CD14-positive monocyte (primary cell): Measurements from ENCODE around the gene ZNF536. TPM values are rescaled to one million over a fixed set of nuclear protein-coding genes. Genes with fewer than 3 reads are reported as not detected.

Experiments
- DNase-seq, 3 donors: peaks; one replicate each; pipeline ENCODE4 v3.0.0-alpha.2; 2011 to 2022
- H2AFZ ChIP-seq: 2 replicates; pipeline ENCODE4 v1.6.0; 2012; ENCODE audit warnings: mild to moderate bottlenecking, low read depth, low read length, inconsistent platforms; ENCODE audit not compliant: insufficient read depth, poor library complexity, severe bottlenecking
- H3K27ac ChIP-seq, 2 donors: 1 replicate in 1 of 2; 2 replicates in 1 of 2; pipeline ENCODE4 v1.5.1; 2012 to 2013; ENCODE audit warnings: low read length in 2 of 2, control low read depth in 1 of 2, inconsistent platforms in 1 of 2, low read depth in 1 of 2, mild to moderate bottlenecking in 1 of 2
- H3K27me3 ChIP-seq, 2 donors: one replicate each; pipeline versions ENCODE4 v1.6.0 to v1.6.1; 2011 to 2013; ENCODE audit warnings: low read length in 2 of 2; ENCODE audit not compliant: control insufficient read depth in 2 of 2, insufficient read depth in 2 of 2
- H3K36me3 ChIP-seq, 2 donors: replicated peaks in 1 of 2; 1 replicate in 1 of 2; 2 replicates in 1 of 2; pipeline versions ENCODE4 v1.5.1 to v1.6.1; 2012 to 2013; ENCODE audit warnings: low read length in 2 of 2, control low read depth in 1 of 2, inconsistent platforms in 1 of 2, mild to moderate bottlenecking in 1 of 2; ENCODE audit not compliant: insufficient read depth in 2 of 2, control insufficient read depth in 1 of 2
- H3K4me1 ChIP-seq, 2 donors: 1 replicate in 1 of 2; 2 replicates in 1 of 2; pipeline versions ENCODE4 v1.5.1 to v1.6.1; 2012 to 2013; ENCODE audit warnings: low read length in 2 of 2, control low read depth in 1 of 2, inconsistent platforms in 1 of 2, mild to moderate bottlenecking in 1 of 2, moderate library complexity in 1 of 2; ENCODE audit not compliant: insufficient read depth in 2 of 2, control insufficient read depth in 1 of 2
- H3K4me2 ChIP-seq: replicated peaks from 2 replicates; pipeline ENCODE3; 2012; ENCODE audit warnings: low read length, moderate library complexity, mild to moderate bottlenecking; ENCODE audit not compliant: poor library complexity, severe bottlenecking; ENCODE audit errors: extremely low read depth
- H3K4me3 ChIP-seq, 3 experiments: fragments of 200-600 bp in 1 of 3; sonication (generic) in 1 of 3; replicated peaks in 1 of 3; 1 replicate in 2 of 3; 2 replicates in 1 of 3; pipeline ENCODE4 v1.5.1; 2011 to 2013; ENCODE audit warnings: low read length in 3 of 3, mild to moderate bottlenecking in 3 of 3, control low read depth in 2 of 3, low read depth in 2 of 3, inconsistent platforms in 1 of 3, moderate library complexity in 1 of 3
- H3K79me2 ChIP-seq: 2 replicates; pipeline ENCODE4 v1.6.0; 2012; ENCODE audit warnings: mild to moderate bottlenecking, control low read depth, inconsistent platforms, low read length, moderate library complexity; ENCODE audit not compliant: insufficient read depth
- H3K9ac ChIP-seq: 2 replicates; pipeline ENCODE4 v1.6.0; 2017; ENCODE audit warnings: low read length, mild to moderate bottlenecking; ENCODE audit not compliant: insufficient read depth, poor library complexity, severe bottlenecking
- H3K9me3 ChIP-seq, 2 donors: replicated peaks in 1 of 2; 1 replicate in 1 of 2; 2 replicates in 1 of 2; pipeline versions ENCODE4 v1.5.1 to v1.6.1; 2012 to 2013; ENCODE audit warnings: low read length in 2 of 2, control low read depth in 1 of 2; ENCODE audit not compliant: control insufficient read depth in 1 of 2, insufficient read depth in 1 of 2
- H4K20me1 ChIP-seq: 2 replicates; pipeline ENCODE4 v1.6.0; 2012; ENCODE audit warnings: mild to moderate bottlenecking, low read length, control low read depth, moderate library complexity; ENCODE audit not compliant: insufficient read depth
- H3K27ac Mint-ChIP-seq, 7 donors: one replicate each; pipeline ENCODE4 v1.8.0; 2020; ENCODE audit warnings: mild to moderate bottlenecking in 7 of 7, mixed read lengths in 7 of 7, moderate library complexity in 6 of 7, inconsistent platforms in 2 of 7
- H3K27me3 Mint-ChIP-seq, 3 donors: one replicate each; pipeline ENCODE4 v1.8.0; 2021 to 2022; ENCODE audit warnings: low read depth in 3 of 3, mild to moderate bottlenecking in 3 of 3, mixed read lengths in 3 of 3, moderate library complexity in 3 of 3, inconsistent platforms in 1 of 3
- H3K36me3 Mint-ChIP-seq, 2 donors: one replicate each; pipeline ENCODE4 v1.8.0; 2020; ENCODE audit warnings: mixed read lengths in 2 of 2, inconsistent platforms in 1 of 2, mild to moderate bottlenecking in 1 of 2
- H3K4me1 Mint-ChIP-seq: one replicate; pipeline ENCODE4 v1.8.0; 2020; ENCODE audit warnings: mild to moderate bottlenecking, mixed read lengths
- H3K4me3 Mint-ChIP-seq, 2 donors: one replicate each; pipeline ENCODE4 v1.8.0; 2020; ENCODE audit warnings: mild to moderate bottlenecking in 2 of 2, mixed read lengths in 2 of 2, moderate library complexity in 1 of 2
- H3K9me3 Mint-ChIP-seq, 7 donors: one replicate each; pipeline ENCODE4 v1.8.0; 2020 to 2022; ENCODE audit warnings: mixed read lengths in 7 of 7, mild to moderate bottlenecking in 6 of 7, moderate library complexity in 6 of 7, inconsistent platforms in 2 of 7
- WGBS: methylation state at CpG from one replicate; pipeline ENCODE4 v1.1.5; 2013; ENCODE audit warnings: missing lambda C conversion rate; ENCODE audit not compliant: insufficient coverage; 5-methylcytosine and 5-hydroxymethylcytosine counted together
- intact Hi-C, 2 donors: fragments of 100-400 bp; cut with micrococcal nuclease; formaldehyde crosslinking; loops; one replicate each; pipeline versions ENCODE4 v1.15.0 to v1.15.1; 2023
- polyA plus RNA-seq, 3 donors: library from polyadenylated mRNA; depleted of rRNA in 1 of 3; unstranded in 2 of 3; stranded (reverse) in 1 of 3; fragments of 300-500 nt in 2 of 3; fragments of >200 nt in 1 of 3; fragmentation: Illumina TruSeq in 2 of 3; gene quantifications; 1 replicate in 2 of 3; 2 replicates in 1 of 3; pipeline ENCODE4 v1.2.3, GENCODE V29; 2012 to 2021
- TF ChIP-seq, protein P1 (sequence below): fragments of 200-600 bp; IDR thresholded peaks from one replicate; pipeline ENCODE4 v1.8.0; 2022; ENCODE audit warnings: antibody characterized with exemption, mild to moderate bottlenecking

The ZNF536 gene
- polyA plus RNA-seq, 3 donors, result not detected

GRCh38 chr19:30351774-30352173 is 20.4 kb upstream of the ZNF536 start:
- no peak for DNase-seq
- no peak overlapping the region for H3K9ac ChIP-seq
- WGBS, result no CpG with 5 or more reads among the region's 2 CpGs
- no peak overlapping the region for H3K27ac ChIP-seq
- Mint-ChIP-seq H3K36me3 (no peaks in the 10 kb centered on the region), H3K4me1 (no peaks in the 10 kb centered on the region), H3K4me3 (no peak overlapping the region), H3K27ac (no peak overlapping the region), H3K9me3 (peaks cover 0 to 3% (median 0%) of the 10 kb centered on the region in 7 donors), H3K27me3 (peaks cover 3 to 4% (median 4%) of the 10 kb centered on the region in 3 donors)
- H2AFZ ChIP-seq, result no peak overlapping the region
- H3K4me2 ChIP-seq, result no peak overlapping the region
- H3K9me3 ChIP-seq, result no peaks in the 10 kb centered on the region
- TF ChIP-seq, protein P1, sequence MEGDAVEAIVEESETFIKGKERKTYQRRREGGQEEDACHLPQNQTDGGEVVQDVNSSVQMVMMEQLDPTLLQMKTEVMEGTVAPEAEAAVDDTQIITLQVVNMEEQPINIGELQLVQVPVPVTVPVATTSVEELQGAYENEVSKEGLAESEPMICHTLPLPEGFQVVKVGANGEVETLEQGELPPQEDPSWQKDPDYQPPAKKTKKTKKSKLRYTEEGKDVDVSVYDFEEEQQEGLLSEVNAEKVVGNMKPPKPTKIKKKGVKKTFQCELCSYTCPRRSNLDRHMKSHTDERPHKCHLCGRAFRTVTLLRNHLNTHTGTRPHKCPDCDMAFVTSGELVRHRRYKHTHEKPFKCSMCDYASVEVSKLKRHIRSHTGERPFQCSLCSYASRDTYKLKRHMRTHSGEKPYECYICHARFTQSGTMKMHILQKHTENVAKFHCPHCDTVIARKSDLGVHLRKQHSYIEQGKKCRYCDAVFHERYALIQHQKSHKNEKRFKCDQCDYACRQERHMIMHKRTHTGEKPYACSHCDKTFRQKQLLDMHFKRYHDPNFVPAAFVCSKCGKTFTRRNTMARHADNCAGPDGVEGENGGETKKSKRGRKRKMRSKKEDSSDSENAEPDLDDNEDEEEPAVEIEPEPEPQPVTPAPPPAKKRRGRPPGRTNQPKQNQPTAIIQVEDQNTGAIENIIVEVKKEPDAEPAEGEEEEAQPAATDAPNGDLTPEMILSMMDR, result no peak
- intact Hi-C loops, result no loop called here
- no peaks in the 10 kb centered on the region for H3K36me3 ChIP-seq
- no peak overlapping the region for H3K4me3 ChIP-seq
- H3K27me3 ChIP-seq, result no peaks in the 10 kb centered on the region
- H3K4me1 ChIP-seq, result no peaks in the 10 kb centered on the region
- no peaks in the 10 kb centered on the region for H4K20me1 ChIP-seq
- no peaks in the 10 kb centered on the region for H3K79me2 ChIP-seq

DNA sequence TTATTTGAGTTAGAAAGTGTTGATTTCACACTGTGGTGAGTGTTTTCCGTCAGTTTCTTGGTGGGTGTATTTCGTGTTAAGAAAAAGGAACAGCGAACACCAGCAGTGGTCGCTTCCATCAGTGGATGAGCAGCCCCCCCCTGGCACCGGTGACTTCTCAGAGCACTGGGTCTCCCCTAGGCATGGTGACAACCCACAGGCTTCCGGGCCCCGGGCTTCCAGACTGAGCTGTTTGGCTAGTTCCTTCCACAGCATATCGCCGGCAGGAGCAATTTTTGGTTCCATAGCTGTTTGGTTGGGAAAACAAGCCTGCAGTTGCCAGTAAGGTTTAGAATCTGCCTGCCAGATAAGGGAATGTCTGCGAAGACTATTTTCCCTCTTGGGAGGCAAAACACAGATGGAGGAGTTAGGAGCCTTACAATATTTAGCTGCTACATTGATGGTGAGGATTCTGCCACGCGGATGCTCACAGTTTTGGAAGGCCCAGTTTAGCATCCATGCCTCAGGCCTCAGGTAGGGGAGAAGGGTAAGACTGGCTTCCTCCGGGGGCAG is 18.7 kb upstream of the ZNF536 start:
- 94% methylated on average over 7 of the region's 13 CpGs for WGBS
- Histone ChIP-seq H4K20me1 (no peaks in the 10 kb centered on the region), H3K9ac (no peak overlapping the region), H2AFZ (no peak overlapping the region), H3K79me2 (no peaks in the 10 kb centered on the region), H3K27me3 (no peaks in the 10 kb centered on the region), H3K4me3 (no peak overlapping the region), H3K4me2 (no peak overlapping the region), H3K9me3 (no peaks in the 10 kb centered on the region), H3K4me1 (no peaks in the 10 kb centered on the region), H3K27ac (no peak overlapping the region), H3K36me3 (no peaks in the 10 kb centered on the region)
- Mint-ChIP-seq H3K27ac (no peak overlapping the region), H3K4me1 (no peaks in the 10 kb centered on the region), H3K36me3 (no peaks in the 10 kb centered on the region), H3K27me3 (peaks cover 4% of the 10 kb centered on the region in 3 donors), H3K9me3 (peaks cover 0 to under 1% (median 0%) of the 10 kb centered on the region in 7 donors), H3K4me3 (no peak overlapping the region)
- TF ChIP-seq, protein P1, result no peak
- intact Hi-C loops, result no loop called here
- no peak for DNase-seq
